ENCODE results near the gene MRPL44. TPM values are rescaled to one million over a fixed set of nuclear protein-coding genes. Genes with fewer than 3 reads are reported as not detected.

MRPL44 gene
- total RNA-seq, 1 donor from 2014 or later = 70.8 TPM

GRCh38 chr2:223989856-223990232, 32.6 kb downstream of the MRPL44 start:
- Histone ChIP-seq H3K79me2 (ENCODE audit: low read depth) (no peaks in the 10 kb centered on the region), H2AFZ (replicated peaks) (peak overlapping the region; percentile 9), H3K4me1 (peaks cover 9% of the 10 kb centered on the region), H3K9me3 (ENCODE audit: low read depth) (no peaks in the 10 kb centered on the region), H3K27me3 (no peaks in the 10 kb centered on the region), H3K27ac (no peak overlapping the region), H4K20me1 (ENCODE audit: low read depth) (no peaks in the 10 kb centered on the region), H3K4me3 (no peak overlapping the region), H3F3A (ENCODE audit: low read depth) (no peaks in the 10 kb centered on the region), H3K4me2 (no peak overlapping the region), H3K9ac (no peak overlapping the region), H3K36me3 (no peaks in the 10 kb centered on the region)
- no peaks in the 10 kb centered on the region for H3K36me3 Mint-ChIP-seq
- H3K4me3 Mint-ChIP-seq = no peak overlapping the region
- H3K4me1 Mint-ChIP-seq = no peaks in the 10 kb centered on the region
- peak; percentile 39 for DNase-seq (ENCODE audit: low spot score)
- peaks cover 3% of the 10 kb centered on the region for H3K27me3 Mint-ChIP-seq (ENCODE audit: insufficient read depth, low read depth)
- H3K27ac Mint-ChIP-seq = no peak overlapping the region
- no peak for TF ChIP-seq CTCF (IDR thresholded peaks at IDR 0.05)
- no peak for TF ChIP-seq EZH2 (IDR thresholded peaks at IDR 0.05)
- no peak for TF ChIP-seq EZH2phosphoT487 (IDR thresholded peaks at IDR 0.05)
- no peaks in the 10 kb centered on the region for H3K9me3 Mint-ChIP-seq

- DNase-seq (ENCODE audit: low spot score) = no peak
- Histone ChIP-seq H3K4me1 (peaks cover 9% of the 10 kb centered on the region), H3K36me3 (no peaks in the 10 kb centered on the region), H3F3A (ENCODE audit: low read depth) (no peaks in the 10 kb centered on the region), H4K20me1 (ENCODE audit: low read depth) (no peaks in the 10 kb centered on the region), H3K9ac (no peak overlapping the region), H3K4me3 (no peak overlapping the region), H2AFZ (replicated peaks) (no peak overlapping the region), H3K79me2 (ENCODE audit: low read depth) (no peaks in the 10 kb centered on the region), H3K27ac (no peak overlapping the region), H3K9me3 (ENCODE audit: low read depth) (no peaks in the 10 kb centered on the region), H3K27me3 (no peaks in the 10 kb centered on the region), H3K4me2 (no peak overlapping the region)
- Mint-ChIP-seq H3K36me3 (no peaks in the 10 kb centered on the region), H3K27me3 (ENCODE audit: insufficient read depth, low read depth) (peaks cover 3% of the 10 kb centered on the region), H3K4me1 (no peaks in the 10 kb centered on the region), H3K9me3 (no peaks in the 10 kb centered on the region), H3K27ac (no peak overlapping the region), H3K4me3 (no peak overlapping the region)
- TF ChIP-seq CTCF (IDR thresholded peaks at IDR 0.05) (no peak), EZH2phosphoT487 (IDR thresholded peaks at IDR 0.05) (no peak), EZH2 (IDR thresholded peaks at IDR 0.05) (no peak)
Measured at GRCh38 chr2:223991611-223992010, 34.3 kb downstream of the MRPL44 start.

- H2AFZ ChIP-seq (replicated peaks) = peak overlapping the region; percentile 61
- H3K9ac ChIP-seq = no peak overlapping the region
- no peak overlapping the region for H3K27ac ChIP-seq
- H3K4me1 ChIP-seq = peaks cover 9% of the 10 kb centered on the region
- no peak overlapping the region for H3K4me3 ChIP-seq
- no peaks in the 10 kb centered on the region for H4K20me1 ChIP-seq (ENCODE audit: low read depth)
- Mint-ChIP-seq H3K27me3 (ENCODE audit: insufficient read depth, low read depth) (peaks cover 2% of the 10 kb centered on the region), H3K9me3 (no peaks in the 10 kb centered on the region), H3K4me1 (peaks cover 4% of the 10 kb centered on the region), H3K4me3 (no peak overlapping the region), H3K36me3 (peaks cover 5% of the 10 kb centered on the region), H3K27ac (peak overlapping the region; percentile 29)
- no peaks in the 10 kb centered on the region for H3K79me2 ChIP-seq (ENCODE audit: low read depth)
- TF ChIP-seq EZH2phosphoT487 (IDR thresholded peaks at IDR 0.05) (no peak), CTCF (IDR thresholded peaks at IDR 0.05) (peak; percentile 84)
- no peaks in the 10 kb centered on the region for H3F3A ChIP-seq (ENCODE audit: low read depth)
- no peaks in the 10 kb centered on the region for H3K27me3 ChIP-seq
- no peaks in the 10 kb centered on the region for H3K9me3 ChIP-seq (ENCODE audit: low read depth)
- H3K4me2 ChIP-seq = no peak overlapping the region
- peak; percentile 86 for DNase-seq (ENCODE audit: low spot score)
- no peaks in the 10 kb centered on the region for H3K36me3 ChIP-seq
Measured at GRCh38 chr2:223993634-223994232, 36.5 kb downstream of the MRPL44 start.
